GM19351 (cell line): ENCODE data around the gene LRRC75B.
"Not testable (repeated sequence)": the region's sequence is repeated elsewhere in the genome, so short reads cannot be mapped to it uniquely, and the experiment has no call there.

Experiments used
- ATAC-seq: cut with Tn5 transposase; IDR thresholded peaks from one replicate; pipeline ENCODE4 v1.9.1; 2021; ENCODE audit warnings: mild to moderate bottlenecking, moderate library complexity; ENCODE audit not compliant: unreplicated experiment

LRRC75B gene

DNA sequence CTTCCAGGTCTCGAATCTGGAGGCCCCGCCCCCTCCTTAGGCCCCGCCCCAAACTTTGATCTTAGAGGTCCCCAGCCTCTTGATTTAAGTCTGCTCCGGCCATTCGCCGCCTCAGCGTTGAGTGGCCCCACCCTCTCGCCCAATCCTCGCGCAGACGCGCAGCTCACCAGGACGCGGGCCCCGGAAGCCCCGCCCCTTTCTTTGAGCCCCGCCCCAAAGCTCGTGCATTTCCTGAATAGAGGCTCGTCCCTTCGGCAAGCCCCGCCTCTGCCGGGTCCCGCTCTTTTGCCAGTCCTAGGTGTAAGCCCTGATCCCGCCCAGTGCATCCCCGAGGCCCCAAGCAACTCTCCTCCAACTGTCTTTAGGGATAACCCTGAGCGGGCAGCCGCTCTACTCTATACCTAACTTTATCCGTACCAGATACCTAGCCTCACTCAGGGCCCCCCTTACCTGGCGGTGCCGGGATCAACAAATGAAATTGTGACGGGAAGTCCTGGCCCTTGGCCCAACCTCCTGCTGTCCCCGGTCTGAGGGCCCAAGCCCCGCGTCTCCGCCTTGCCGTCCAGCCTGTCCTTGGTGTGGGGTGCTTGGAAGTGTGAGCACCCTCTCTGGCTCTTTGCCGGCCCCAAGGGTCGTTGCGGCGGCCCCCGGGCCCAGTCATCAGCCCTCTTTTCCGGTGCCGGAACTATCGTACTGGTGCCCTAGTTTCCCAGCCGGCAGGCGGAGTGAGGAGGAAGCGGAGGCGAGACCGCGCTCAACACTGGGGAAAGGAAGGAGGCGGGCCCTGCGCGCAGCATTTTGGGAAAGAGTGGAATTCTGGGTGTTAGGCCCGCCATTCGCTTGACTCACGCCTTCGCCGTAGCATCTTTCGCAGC is 37.5 kb downstream of the LRRC75B start, which contains the start of gene SNRPD3:
SNRPD3 (plus strand) TSS at position 835 of the 875 bp plus-strand sequence. CDS start 1,676 bp downstream, outside the sequence.
- ATAC-seq, result peak; percentile 73

GRCh38 chr22:24554313-24555164 is 38.3 kb downstream of the LRRC75B start, which contains the start of gene GUCD1:
GUCD1 (minus strand) TSS chr22:24555138; CDS start chr22:24554991, 147 bp downstream.
- ATAC-seq, result peak; percentile 11

GRCh38 chr22:24553597-24554312 is 39.1 kb downstream of the LRRC75B start:
- no peak for ATAC-seq

GRCh38 chr22:24552503-24553286 is 40.2 kb downstream of the LRRC75B start:
- not testable (repeated sequence) for ATAC-seq

DNA sequence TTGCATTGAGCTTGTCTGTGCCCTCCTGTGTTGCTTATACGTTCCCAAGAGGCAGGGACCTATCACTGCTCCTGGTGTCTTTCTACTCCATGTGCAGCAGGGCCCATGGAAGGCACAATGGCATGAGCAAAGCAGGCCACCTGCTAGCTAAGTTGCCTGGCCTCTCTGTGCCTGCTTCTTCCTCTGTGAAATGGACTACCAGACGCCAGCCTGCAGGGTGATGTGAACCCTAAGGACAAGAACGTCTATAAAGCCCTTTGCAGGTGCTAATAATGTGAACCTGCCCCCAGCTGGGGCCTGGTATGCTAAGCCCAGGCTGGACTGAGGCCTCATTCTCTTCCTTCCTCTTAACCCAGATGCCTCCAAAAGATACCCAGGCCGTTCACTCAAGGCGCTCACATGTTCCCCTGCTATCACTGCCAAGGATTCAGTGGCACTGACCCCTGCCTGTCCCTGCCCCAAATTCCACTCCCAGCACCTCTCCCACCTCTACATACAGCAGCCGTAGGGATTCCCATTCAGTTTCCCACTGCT is 41.9 kb downstream of the LRRC75B start:
- ATAC-seq, result no peak

DNA sequence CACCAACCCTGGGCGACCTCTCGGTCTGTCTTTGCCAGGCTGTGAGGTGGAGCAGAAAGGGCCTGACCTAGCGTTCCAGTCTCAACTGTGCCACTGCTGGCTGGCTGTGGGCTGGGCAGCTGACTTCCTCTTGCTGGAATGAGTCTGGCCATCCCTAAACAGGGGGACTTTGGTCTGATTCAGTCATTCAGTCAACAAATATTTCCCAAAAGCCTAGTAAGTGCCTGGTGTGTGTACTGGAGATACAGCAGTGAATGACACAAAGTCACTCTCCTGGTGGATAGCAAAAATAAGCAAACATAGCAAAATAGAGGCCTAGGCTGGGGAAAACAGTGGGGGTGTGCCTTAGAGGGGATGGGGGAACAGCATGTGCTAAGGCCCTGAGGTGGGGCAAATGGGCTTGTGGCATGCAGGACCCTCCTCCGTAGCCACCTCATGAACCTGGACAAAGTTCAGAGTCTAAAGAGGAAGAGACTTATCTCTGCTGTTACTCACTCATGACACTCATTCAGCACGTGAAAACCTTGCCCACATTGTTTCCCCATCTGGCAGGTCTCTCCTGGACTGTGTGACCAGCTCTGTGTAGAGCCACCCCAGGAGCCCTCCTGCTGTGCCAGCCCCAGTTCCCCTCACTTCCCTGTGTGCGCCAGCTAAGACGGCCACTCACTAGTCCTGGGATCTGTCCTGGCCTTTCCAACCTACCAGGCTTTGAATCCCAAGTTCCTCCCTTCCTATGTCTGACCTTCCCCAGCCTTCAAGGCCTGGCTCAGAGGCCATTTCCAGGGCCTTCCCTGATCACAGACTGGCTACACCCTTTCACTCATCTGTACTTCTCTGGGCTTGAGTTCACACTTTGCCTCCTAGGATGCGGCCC is 42.6 kb downstream of the LRRC75B start:
- ATAC-seq, result no peak

- no peak for ATAC-seq
Observed at GRCh38 chr22:24548812-24549211, 44.1 kb downstream of the LRRC75B start.

DNA sequence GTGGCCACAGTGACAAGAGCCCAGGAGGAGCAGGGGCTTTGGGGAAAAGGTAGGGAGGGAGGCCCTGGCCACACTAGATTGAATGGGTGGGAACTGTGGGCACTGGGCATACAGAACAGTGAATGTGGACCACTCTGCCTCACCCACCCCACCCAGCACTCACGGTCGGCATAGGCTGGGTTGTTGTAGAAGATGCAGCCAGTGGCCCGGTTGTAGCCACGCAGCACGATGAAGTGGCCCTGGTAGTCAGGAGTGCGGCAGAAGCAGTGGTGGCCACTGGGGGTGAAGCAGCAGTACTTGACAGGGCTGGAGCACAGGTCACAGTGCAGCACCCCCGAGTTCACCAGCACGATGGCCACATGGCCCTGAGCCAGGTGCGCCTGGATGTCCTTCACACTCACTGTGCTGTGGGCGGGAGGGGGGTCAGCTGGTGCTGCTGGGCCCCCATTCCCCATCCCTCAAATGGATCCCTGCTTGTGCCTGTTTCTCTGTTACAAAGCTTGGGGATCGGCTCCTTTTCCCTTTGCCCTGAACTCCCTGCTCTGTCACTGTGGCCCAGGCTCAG is 49.1 kb downstream of the LRRC75B start:
- no peak for ATAC-seq

DNA sequence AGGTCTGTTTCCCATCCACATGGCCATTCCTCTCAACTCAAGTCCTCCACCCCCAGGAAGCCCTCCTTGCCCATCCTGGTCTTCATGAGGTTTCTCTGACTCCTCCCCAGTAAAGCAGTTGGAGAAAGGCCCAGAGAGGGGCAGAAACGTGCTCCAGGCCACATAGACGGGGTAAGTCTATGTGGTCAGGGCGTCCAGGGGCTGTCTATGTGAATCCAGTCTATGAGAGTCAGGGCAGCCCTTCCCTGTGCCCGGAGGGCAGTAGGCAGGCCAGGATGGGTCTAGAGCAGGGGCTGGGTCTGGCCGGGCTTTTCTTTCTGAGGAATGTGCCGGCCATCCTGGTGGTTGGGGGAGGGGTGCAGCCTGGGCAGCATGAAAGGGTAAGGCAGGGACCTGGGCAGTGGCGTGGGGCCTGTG is 49.7 kb downstream of the LRRC75B start:
- no peak for ATAC-seq

GRCh38 chr22:24542641-24543040 is 50.2 kb downstream of the LRRC75B start:
- ATAC-seq, result no peak

DNA sequence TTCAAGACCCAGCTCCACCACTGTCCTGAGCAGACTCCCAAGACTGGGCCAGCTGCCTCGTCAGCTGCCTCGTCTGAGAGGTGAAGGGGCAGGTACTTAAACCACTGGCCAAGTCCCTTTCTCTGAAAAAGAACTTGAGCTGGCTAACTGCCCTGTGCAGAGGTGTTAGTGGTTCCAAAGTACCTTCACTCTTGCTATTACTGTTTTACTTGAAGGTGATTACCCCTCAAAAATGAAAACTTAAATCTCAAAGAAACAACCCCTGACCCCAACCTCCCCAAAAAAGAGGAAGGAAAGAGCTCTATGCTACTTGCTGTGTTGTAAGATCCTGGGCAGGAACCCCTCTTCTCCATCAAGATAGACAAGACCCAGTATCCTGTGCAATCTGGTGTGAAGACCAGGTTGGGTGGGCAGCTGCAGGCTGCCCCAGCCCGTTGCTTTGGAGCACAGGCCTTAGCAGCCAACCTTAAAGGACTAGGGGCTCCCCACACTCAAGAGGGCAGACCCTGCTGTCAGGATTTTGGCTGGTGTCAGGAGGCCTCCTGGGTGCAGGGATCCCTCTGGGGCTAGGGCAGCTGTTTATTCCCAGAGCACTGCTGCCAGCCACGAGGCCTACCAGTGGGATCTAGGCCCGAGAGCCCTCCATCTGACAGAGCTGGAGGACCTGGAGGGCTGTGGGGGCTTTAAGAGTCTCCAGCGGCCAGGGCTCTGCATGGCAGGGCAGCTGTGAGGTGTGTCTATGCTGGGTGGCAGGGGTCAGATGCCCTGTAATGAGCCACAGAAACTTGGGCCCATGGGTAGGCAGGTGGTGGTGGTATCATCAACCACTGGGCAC is 51.0 kb downstream of the LRRC75B start:
- ATAC-seq, result no peak

DNA sequence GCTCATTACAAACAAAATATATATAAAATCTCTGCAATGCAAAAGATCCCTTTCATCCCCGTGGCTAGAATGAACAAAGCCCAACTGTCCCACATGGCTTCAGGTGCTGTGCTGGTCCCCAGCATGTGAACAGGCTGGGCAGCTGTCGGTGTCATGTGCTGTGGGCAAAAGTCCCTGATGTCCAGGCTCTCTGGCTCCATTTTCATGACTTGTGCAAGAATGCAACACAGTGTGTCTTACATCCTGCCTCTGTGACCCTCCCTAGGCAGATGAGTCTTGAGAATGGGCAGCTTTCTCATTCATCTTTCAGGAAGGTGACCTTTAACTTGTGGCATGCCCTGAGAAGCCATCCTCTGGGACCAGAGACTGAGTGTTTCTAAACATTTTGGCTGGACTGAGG is 52.4 kb downstream of the LRRC75B start:
- ATAC-seq, result no peak

- no peak for ATAC-seq
Observed at GRCh38 chr22:24536089-24536488, 56.8 kb downstream of the LRRC75B start.
